HG03571 (cell line): ENCODE results near the gene SYT8.
"Not testable (repeated sequence)": the region's sequence is repeated elsewhere in the genome, so short reads cannot be mapped to it uniquely, and the experiment has no call there.

Experiments used
- ATAC-seq: cut with Tn5 transposase; IDR thresholded peaks from one replicate; pipeline ENCODE4 v1.9.1; 2021; ENCODE audit not compliant: unreplicated experiment

SYT8 gene

GRCh38 chr11:1834779-1835670 is at the start of gene SYT8:
Gene SYT8, plus strand, starts transcription at chr11:1834990. Its CDS starts 116 bp downstream, at chr11:1835106.
- ATAC-seq = no peak

GRCh38 chr11:1785749-1786413 is 48.9 kb upstream of the SYT8 start:
- ATAC-seq = no peak

GRCh38 chr11:1786466-1786865 is 48.3 kb upstream of the SYT8 start:
- no peak for ATAC-seq

- ATAC-seq = no peak
Observed at GRCh38 chr11:1791912-1792311, 42.9 kb upstream of the SYT8 start.

- ATAC-seq = no peak
Observed at GRCh38 chr11:1792461-1792860, 42.3 kb upstream of the SYT8 start.

- ATAC-seq = no peak
Observed at GRCh38 chr11:1793081-1793480, 41.7 kb upstream of the SYT8 start.

GRCh38 chr11:1796413-1797011 is 38.3 kb upstream of the SYT8 start:
- ATAC-seq = no peak

- no peak for ATAC-seq
Observed at GRCh38 chr11:1797391-1798125, 37.2 kb upstream of the SYT8 start.

- ATAC-seq = no peak
Observed at GRCh38 chr11:1803246-1803645, 31.5 kb upstream of the SYT8 start.

GRCh38 chr11:1803835-1804519 is 30.8 kb upstream of the SYT8 start:
- ATAC-seq = not testable (repeated sequence)

- ATAC-seq = no peak
Observed at GRCh38 chr11:1805525-1805924, 29.3 kb upstream of the SYT8 start.

- no peak for ATAC-seq
Observed at GRCh38 chr11:1807264-1807995, 27.4 kb upstream of the SYT8 start.

GRCh38 chr11:1810761-1811160 is 24.0 kb upstream of the SYT8 start:
- ATAC-seq = no peak

GRCh38 chr11:1812274-1812673 is 22.5 kb upstream of the SYT8 start:
- ATAC-seq = no peak

GRCh38 chr11:1812801-1813200 is 22.0 kb upstream of the SYT8 start:
- no peak for ATAC-seq

GRCh38 chr11:1813356-1813755 is 21.4 kb upstream of the SYT8 start:
- ATAC-seq = not testable (repeated sequence)

GRCh38 chr11:1814691-1815090 is 20.1 kb upstream of the SYT8 start:
- no peak for ATAC-seq

- no peak for ATAC-seq
Observed at GRCh38 chr11:1815311-1815710, 19.5 kb upstream of the SYT8 start.

- no peak for ATAC-seq
Observed at GRCh38 chr11:1815751-1816150, 19.0 kb upstream of the SYT8 start.

GRCh38 chr11:1817000-1817399 is 17.8 kb upstream of the SYT8 start:
- no peak for ATAC-seq
